Measurements from ENCODE around the gene DLL1.

DLL1 gene

GRCh38 chr6:170277893-170278742, 12.8 kb downstream of the DLL1 start:
- in situ Hi-C loops (cut with HindIII; ENCODE audit: low sequenced_read_pairs), result no loop called here
- TF ChIP-seq CTCF (IDR thresholded peaks at IDR 0.05; ENCODE audit: low read depth, low read length), result no peak

GRCh38 chr6:170276369-170277057, 14.4 kb downstream of the DLL1 start:
- no peak overlapping the region for H3K4me3 ChIP-seq (ENCODE audit: low read depth, low read length)
- DNase-seq (ENCODE audit: low read depth, low spot score), result no peak
- in situ Hi-C loops (cut with HindIII; ENCODE audit: low sequenced_read_pairs), result no loop called here
- no peak for TF ChIP-seq CTCF (IDR thresholded peaks at IDR 0.05; ENCODE audit: low read depth, low read length)

More at GRCh38 chr6:170277893-170278742, 12.8 kb downstream of the DLL1 start:
- no peak for DNase-seq (ENCODE audit: low read depth, low spot score)
- H3K4me3 ChIP-seq (ENCODE audit: low read depth, low read length), result no peak overlapping the region

GRCh38 chr6:170274713-170275560, 15.9 kb downstream of the DLL1 start:
- no peak overlapping the region for H3K4me3 ChIP-seq (ENCODE audit: low read depth, low read length)
- TF ChIP-seq CTCF (IDR thresholded peaks at IDR 0.05; ENCODE audit: low read depth, low read length), result no peak
- in situ Hi-C loops (cut with HindIII; ENCODE audit: low sequenced_read_pairs), result no loop called here
- DNase-seq (ENCODE audit: low read depth, low spot score), result no peak

- no peak overlapping the region for H3K4me3 ChIP-seq (ENCODE audit: low read depth, low read length)
- no peak for DNase-seq (ENCODE audit: low read depth, low spot score)
- no peak for TF ChIP-seq CTCF (IDR thresholded peaks at IDR 0.05; ENCODE audit: low read depth, low read length)
- in situ Hi-C loops (cut with HindIII; ENCODE audit: low sequenced_read_pairs), result no loop called here
Observed at GRCh38 chr6:170273681-170274080, 17.2 kb downstream of the DLL1 start.

GRCh38 chr6:170273191-170273590, 17.7 kb downstream of the DLL1 start:
- in situ Hi-C loops (cut with HindIII; ENCODE audit: low sequenced_read_pairs), result no loop called here
- no peak overlapping the region for H3K4me3 ChIP-seq (ENCODE audit: low read depth, low read length)
- no peak for DNase-seq (ENCODE audit: low read depth, low spot score)
- no peak for TF ChIP-seq CTCF (IDR thresholded peaks at IDR 0.05; ENCODE audit: low read depth, low read length)

GRCh38 chr6:170272341-170273065, 18.4 kb downstream of the DLL1 start:
- TF ChIP-seq CTCF (IDR thresholded peaks at IDR 0.05; ENCODE audit: low read depth, low read length), result no peak
- no peak for DNase-seq (ENCODE audit: low read depth, low spot score)
- in situ Hi-C loops (cut with HindIII; ENCODE audit: low sequenced_read_pairs), result no loop called here
- H3K4me3 ChIP-seq (ENCODE audit: low read depth, low read length), result no peak overlapping the region
